K562 (cell line): ENCODE results near the gene AIG1.

ENCODE experiments used
- ATF2 ChIP-seq: sonication (generic); formaldehyde crosslinking; IDR thresholded peaks from 2 replicates; pipeline ENCODE4 v1.8.1; 2022; ENCODE audit warnings: missing genetic modification reagents
- CREB1 ChIP-seq, 2 experiments: sonication (generic) in 1 of 2; formaldehyde crosslinking in 1 of 2; IDR thresholded peaks; 2 replicates each; pipeline versions ENCODE4 v1.6.1 to v1.8.0; 2012 to 2022; ENCODE audit warnings: inconsistent platforms in 1 of 2, mild to moderate bottlenecking in 1 of 2, missing genetic modification reagents in 1 of 2, moderate library complexity in 1 of 2
- CTCF ChIP-seq, 3 experiments: IDR thresholded peaks in 2 of 3; conservative IDR thresholded peaks in 1 of 3; 2 replicates each; pipeline ENCODE4 v1.5.1; 2011 to 2012; ENCODE audit warnings: low read length in 3 of 3, mild to moderate bottlenecking in 3 of 3, control low read depth in 2 of 3, improper control_type of control experiment in 1 of 3, inconsistent platforms in 1 of 3, low read depth in 1 of 3, mixed read lengths in 1 of 3, moderate library complexity in 1 of 3; ENCODE audit not compliant: insufficient read depth in 2 of 3
- FOXM1 ChIP-seq, 2 experiments: fragments of 450-650 bp in 1 of 2; sonication (generic) in 1 of 2; formaldehyde crosslinking in 1 of 2; IDR thresholded peaks; 2 replicates each; pipeline versions ENCODE4 v1.6.1 to v1.9.0; 2017 to 2022; ENCODE audit warnings: low read depth in 2 of 2, mild to moderate bottlenecking in 2 of 2, missing genetic modification reagents in 1 of 2, moderate library complexity in 1 of 2
- HNRNPL ChIP-seq: fragments of 200-400 bp; formaldehyde crosslinking; IDR thresholded peaks from 2 replicates; pipeline ENCODE4 v1.6.1; 2017; ENCODE audit warnings: low read depth, mild to moderate bottlenecking, low read length
- HNRNPLL ChIP-seq: fragments of 200-400 bp; formaldehyde crosslinking; IDR thresholded peaks from 2 replicates; pipeline ENCODE4 v1.6.1; 2017; ENCODE audit warnings: low read length, low read depth, mild to moderate bottlenecking; ENCODE audit not compliant: poor library complexity, severe bottlenecking
- NFATC3 ChIP-seq: fragments of 450-650 bp; IDR thresholded peaks from 2 replicates; pipeline ENCODE4 v1.6.1; 2017; ENCODE audit warnings: mild to moderate bottlenecking
- POLR2A ChIP-seq: fragments of 450-650 bp; conservative IDR thresholded peaks from 2 replicates; pipeline ENCODE4 v1.6.1; 2016
- SMARCA4 ChIP-seq: fragments of 450-650 bp; IDR thresholded peaks from 2 replicates; pipeline ENCODE4 v1.6.1; 2016
- SP2 ChIP-seq: IDR thresholded peaks from 2 replicates; pipeline ENCODE4 v1.6.1; 2011; ENCODE audit warnings: mild to moderate bottlenecking, low read depth, low read length, moderate library complexity; ENCODE audit not compliant: poor library complexity, severe bottlenecking; ENCODE audit errors: extremely low read depth
- ZBTB17 ChIP-seq: fragments of 450-650 bp; formaldehyde crosslinking; IDR thresholded peaks from 2 replicates; pipeline ENCODE4 v1.4.0; 2020; ENCODE audit warnings: mild to moderate bottlenecking
- ZSCAN29 ChIP-seq: fragments of 450-650 bp; IDR thresholded peaks from 2 replicates; pipeline ENCODE4 v1.6.1; 2017
- TF ChIP-seq, protein P1 (sequence below): fragments of 250-450 bp; sonication (Bioruptor Pico); IDR thresholded peaks from 2 replicates; pipeline ENCODE4 v1.5.1; 2021; ENCODE audit warnings: mild to moderate bottlenecking
- TF ChIP-seq, protein P2 (sequence below): IDR thresholded peaks from 3 replicates; pipeline ENCODE4 v1.6.1; 2011; ENCODE audit warnings: borderline replicate concordance, mild to moderate bottlenecking, moderate library complexity; ENCODE audit not compliant: insufficient read length; ENCODE audit errors: extremely low read depth

DNA sequence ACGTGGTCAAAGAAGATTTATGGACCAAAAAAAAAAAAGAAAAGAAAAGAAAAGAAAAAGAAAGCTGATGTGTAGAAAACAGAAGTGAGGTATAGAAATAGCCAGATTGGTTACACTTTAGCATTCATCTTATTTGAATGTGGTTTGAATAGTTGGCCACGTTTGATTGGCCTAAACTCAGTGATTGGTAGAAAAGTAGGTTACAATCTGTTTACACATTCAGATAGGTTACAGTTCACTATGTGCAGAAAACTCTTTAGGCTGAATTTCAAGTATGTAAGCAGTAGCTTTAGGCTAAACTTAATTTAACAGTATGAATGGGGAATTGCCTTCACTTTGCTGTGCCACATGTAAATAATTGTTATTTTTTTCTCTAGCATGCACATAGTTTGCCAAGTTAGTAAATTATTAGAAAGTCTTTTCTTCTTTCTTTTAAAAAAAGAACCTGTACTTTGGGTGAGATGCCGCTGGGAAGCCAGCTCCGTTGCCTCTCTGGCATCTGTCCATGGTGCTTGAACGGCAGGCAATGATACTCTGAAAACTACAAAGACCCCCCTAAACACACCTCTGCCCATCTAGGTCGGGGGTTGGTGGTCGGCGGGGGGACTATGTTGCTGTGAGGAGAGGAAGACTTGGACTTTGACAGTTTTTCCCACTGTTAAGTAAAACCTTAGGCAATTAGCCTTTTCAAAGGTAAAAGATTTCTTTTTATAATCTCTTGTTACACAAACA lies 173.0 kb downstream of the AIG1 start:
- TF ChIP-seq CTCF (IDR thresholded peaks at IDR 0.05 in 2 of 3, conservative IDR thresholded peaks at IDR 0.05 in 1 of 3; ENCODE audit: insufficient read depth in 2 of 3, low read depth in 1 of 3, low read length in 3 of 3) = no peak
- no peak for TF ChIP-seq ATF2 (CRISPR knock-in tag)
- no peak for TF ChIP-seq ZSCAN29
- no peak for TF ChIP-seq SMARCA4
- TF ChIP-seq, protein P1, sequence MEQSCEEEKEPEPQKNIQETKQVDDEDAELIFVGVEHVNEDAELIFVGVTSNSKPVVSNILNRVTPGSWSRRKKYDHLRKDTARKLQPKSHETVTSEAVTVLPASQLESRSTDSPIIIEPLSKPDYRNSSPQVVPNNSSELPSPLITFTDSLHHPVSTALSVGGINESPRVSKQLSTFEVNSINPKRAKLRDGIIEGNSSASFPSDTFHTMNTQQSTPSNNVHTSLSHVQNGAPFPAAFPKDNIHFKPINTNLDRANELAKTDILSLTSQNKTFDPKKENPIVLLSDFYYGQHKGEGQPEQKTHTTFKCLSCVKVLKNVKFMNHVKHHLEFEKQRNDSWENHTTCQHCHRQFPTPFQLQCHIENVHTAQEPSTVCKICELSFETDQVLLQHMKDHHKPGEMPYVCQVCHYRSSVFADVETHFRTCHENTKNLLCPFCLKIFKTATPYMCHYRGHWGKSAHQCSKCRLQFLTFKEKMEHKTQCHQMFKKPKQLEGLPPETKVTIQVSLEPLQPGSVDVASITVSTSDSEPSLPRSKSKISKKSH = no peak
- TF ChIP-seq CREB1 (IDR thresholded peaks at IDR 0.05) = no peak
- TF ChIP-seq CREB1 (CRISPR knock-in tag; IDR thresholded peaks at IDR 0.05) = no peak
- TF ChIP-seq, protein P2, sequence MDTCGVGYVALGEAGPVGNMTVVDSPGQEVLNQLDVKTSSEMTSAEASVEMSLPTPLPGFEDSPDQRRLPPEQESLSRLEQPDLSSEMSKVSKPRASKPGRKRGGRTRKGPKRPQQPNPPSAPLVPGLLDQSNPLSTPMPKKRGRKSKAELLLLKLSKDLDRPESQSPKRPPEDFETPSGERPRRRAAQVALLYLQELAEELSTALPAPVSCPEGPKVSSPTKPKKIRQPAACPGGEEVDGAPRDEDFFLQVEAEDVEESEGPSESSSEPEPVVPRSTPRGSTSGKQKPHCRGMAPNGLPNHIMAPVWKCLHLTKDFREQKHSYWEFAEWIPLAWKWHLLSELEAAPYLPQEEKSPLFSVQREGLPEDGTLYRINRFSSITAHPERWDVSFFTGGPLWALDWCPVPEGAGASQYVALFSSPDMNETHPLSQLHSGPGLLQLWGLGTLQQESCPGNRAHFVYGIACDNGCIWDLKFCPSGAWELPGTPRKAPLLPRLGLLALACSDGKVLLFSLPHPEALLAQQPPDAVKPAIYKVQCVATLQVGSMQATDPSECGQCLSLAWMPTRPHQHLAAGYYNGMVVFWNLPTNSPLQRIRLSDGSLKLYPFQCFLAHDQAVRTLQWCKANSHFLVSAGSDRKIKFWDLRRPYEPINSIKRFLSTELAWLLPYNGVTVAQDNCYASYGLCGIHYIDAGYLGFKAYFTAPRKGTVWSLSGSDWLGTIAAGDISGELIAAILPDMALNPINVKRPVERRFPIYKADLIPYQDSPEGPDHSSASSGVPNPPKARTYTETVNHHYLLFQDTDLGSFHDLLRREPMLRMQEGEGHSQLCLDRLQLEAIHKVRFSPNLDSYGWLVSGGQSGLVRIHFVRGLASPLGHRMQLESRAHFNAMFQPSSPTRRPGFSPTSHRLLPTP = no peak
- no peak for TF ChIP-seq SP2
- TF ChIP-seq HNRNPL = no peak
- TF ChIP-seq ZBTB17 (CRISPR knock-in tag) = no peak
- TF ChIP-seq HNRNPLL = no peak
- TF ChIP-seq NFATC3 = no peak
- TF ChIP-seq POLR2A = no peak
- TF ChIP-seq FOXM1 (IDR thresholded peaks at IDR 0.05; ENCODE audit: low read depth) = no peak
- TF ChIP-seq FOXM1 (CRISPR knock-in tag; IDR thresholded peaks at IDR 0.05; ENCODE audit: low read depth) = no peak
